ENCODE data around the gene SMPDL3A. TPM values are rescaled to one million over a fixed set of nuclear protein-coding genes. Genes with fewer than 3 reads are reported as not detected.

Gene SMPDL3A
- total RNA-seq, 1 experiment from 2014 or later = 1.8 TPM

- intact Hi-C loops (cut with micrococcal nuclease; ENCODE audit: unreplicated experiment) = no loop called here
These were observed 9.4 kb upstream of the SMPDL3A start, which contains the start of gene FABP7 for GRCh38 chr6:122779667-122780066. Gene FABP7 (plus strand): TSS chr6:122779716. CDS start chr6:122779795, 79 bp downstream.

GRCh38 chr6:122780114-122780513 is 8.9 kb upstream of the SMPDL3A start:
- BruUV-seq (replicated peaks) = no TSS peak

More at GRCh38 chr6:122779667-122780066, 9.4 kb upstream of the SMPDL3A start, which contains the start of gene FABP7:
- in situ Hi-C loops (cut with HindIII; ENCODE audit: low pct_unique_long_range_greater_than_20kb, low sequenced_read_pairs) = no loop called here
- POLR2A ChIA-PET = no interaction called here
- Histone ChIP-seq H3K9me3 (ENCODE audit: control insufficient read depth, insufficient read depth, low read depth, low read length) (no peaks in the 10 kb centered on the region), H3K36me3 (ENCODE audit: control insufficient read depth, insufficient read depth, low read length) (no peaks in the 10 kb centered on the region), H3K4me1 (ENCODE audit: control insufficient read depth, insufficient read depth, low read length) (no peaks in the 10 kb centered on the region), H3K27ac (ENCODE audit: low read length) (no peak within 1 kb of the TSS), H3K27me3 (ENCODE audit: control insufficient read depth, insufficient read depth, low read length) (peaks cover 15% of the 10 kb centered on the region; the same call in 1 of the 2 replicates), H3K4me3 (ENCODE audit: low read depth in 2 of 2, low read length in 2 of 2) (no peak within 1 kb of the TSS)
- no TSS peak for BruUV-seq (replicated peaks)
- CTCF ChIA-PET = no interaction called here
- ATAC-seq (no peak), DNase-seq (ENCODE audit: low read depth, low spot score) (no peak)
- no peak for TF ChIP-seq CTCF (IDR thresholded peaks at IDR 0.05)
- TF ChIP-seq POLR2AphosphoS5 (IDR thresholded peaks at IDR 0.05; ENCODE audit: low read depth, low read length) = no peak
- no peak for TF ChIP-seq REST (IDR thresholded peaks at IDR 0.05; ENCODE audit: insufficient read depth in 1 of 2, low read depth in 2 of 2, low read length in 1 of 2)
- no peak for TF ChIP-seq SIN3A (IDR thresholded peaks at IDR 0.05; ENCODE audit: borderline replicate concordance, insufficient read depth, low read depth, low read length)
- no peak for TF ChIP-seq TCF7L2 (IDR thresholded peaks at IDR 0.05; ENCODE audit: low read depth, low read length)

More at GRCh38 chr6:122780114-122780513, 8.9 kb upstream of the SMPDL3A start:
- no peaks in the 10 kb centered on the region for H3K4me1 ChIP-seq (ENCODE audit: control insufficient read depth, insufficient read depth, low read length)
- peaks cover 15% of the 10 kb centered on the region; the same call in 1 of the 2 replicates for H3K27me3 ChIP-seq (ENCODE audit: control insufficient read depth, insufficient read depth, low read length)
- ATAC-seq (no peak), DNase-seq (ENCODE audit: low read depth, low spot score) (no peak)
- H3K36me3 ChIP-seq (ENCODE audit: control insufficient read depth, insufficient read depth, low read length) = no peaks in the 10 kb centered on the region
- intact Hi-C loops (cut with micrococcal nuclease; ENCODE audit: unreplicated experiment) = no loop called here
- H3K4me3 ChIP-seq (ENCODE audit: low read depth in 2 of 2, low read length in 2 of 2) = no peak overlapping the region
- no peak overlapping the region for H3K27ac ChIP-seq (ENCODE audit: low read length)
- H3K9me3 ChIP-seq (ENCODE audit: control insufficient read depth, insufficient read depth, low read depth, low read length) = no peaks in the 10 kb centered on the region
- TF ChIP-seq CTCF (IDR thresholded peaks at IDR 0.05) = no peak
- no peak for TF ChIP-seq TCF7L2 (IDR thresholded peaks at IDR 0.05; ENCODE audit: low read depth, low read length)
- TF ChIP-seq SIN3A (IDR thresholded peaks at IDR 0.05; ENCODE audit: borderline replicate concordance, insufficient read depth, low read depth, low read length) = no peak
- TF ChIP-seq POLR2AphosphoS5 (IDR thresholded peaks at IDR 0.05; ENCODE audit: low read depth, low read length) = no peak
- no peak for TF ChIP-seq REST (IDR thresholded peaks at IDR 0.05; ENCODE audit: insufficient read depth in 1 of 2, low read depth in 2 of 2, low read length in 1 of 2)
- in situ Hi-C loops (cut with HindIII; ENCODE audit: low pct_unique_long_range_greater_than_20kb, low sequenced_read_pairs) = no loop called here
- POLR2A ChIA-PET = no interaction called here
- CTCF ChIA-PET = no interaction called here

All from Panc1 (cell line).